ENCODE results near the gene ITGAE. TPM values are rescaled to one million over a fixed set of nuclear protein-coding genes. Genes with fewer than 3 reads are reported as not detected.

ITGAE gene
- total and polyA plus RNA-seq, 2 experiments from 2014 or later: 11.7 to 44.9 TPM

- H3K36me3 Mint-ChIP-seq (ENCODE audit: low read depth): peaks cover 62% of the 10 kb centered on the region
- ATAC-seq (peak; percentile 89), DNase-seq (ENCODE audit: low spot score) (peak; percentile 97)
- peaks cover 32% of the 10 kb centered on the region for H4K20me1 ChIP-seq (replicated peaks; ENCODE audit: insufficient read depth)
- H3K36me3 ChIP-seq (ENCODE audit: insufficient read depth): peaks cover 18% of the 10 kb centered on the region
- peak within 1 kb of the TSS; percentile 92 for H3K27ac Mint-ChIP-seq
- H3K9me2 ChIP-seq (ENCODE audit: insufficient read depth): no peaks in the 10 kb centered on the region
- peak within 1 kb of the TSS; percentile 84; the same call in 1 of the 2 replicates for H3K27ac ChIP-seq (ENCODE audit: low read depth)
- H3K79me2 ChIP-seq (replicated peaks; ENCODE audit: insufficient read depth): peaks cover 44% of the 10 kb centered on the region
- peak within 1 kb of the TSS; percentile 99 for H3K4me3 ChIP-seq
- peak within 1 kb of the TSS; percentile 95 for H2AFZ ChIP-seq
- H3F3A ChIP-seq (replicated peaks; ENCODE audit: low read depth): no peaks in the 10 kb centered on the region; the same call in none of the 2 replicates
- peaks cover 18% of the 10 kb centered on the region; the same call in 1 of the 2 replicates for H3K4me1 ChIP-seq (ENCODE audit: insufficient read depth)
- H3K4me2 ChIP-seq: peak within 1 kb of the TSS; percentile 100
- TF ChIP-seq POLR2AphosphoS5 (IDR thresholded peaks at IDR 0.05; ENCODE audit: low read depth) (peak; percentile 91), ETS1 (IDR thresholded peaks at IDR 0.05) (no peak), ZNF462 (CRISPR knock-in tag; IDR thresholded peaks at IDR 0.05) (no peak), EZH2phosphoT487 (IDR thresholded peaks at IDR 0.05; ENCODE audit: unreplicated experiment) (no peak), EZH2 (IDR thresholded peaks at IDR 0.05; ENCODE audit: low read depth, unreplicated experiment) (no peak), STAT1 (IDR thresholded peaks at IDR 0.05; ENCODE audit: unreplicated experiment) (no peak), REST (IDR thresholded peaks at IDR 0.05; ENCODE audit: unreplicated experiment) (no peak), ZNF114 (CRISPR knock-in tag; IDR thresholded peaks at IDR 0.05) (no peak), CTCF (conservative IDR thresholded peaks at IDR 0.05; ENCODE audit: low read depth in 2 of 2) (no peak), CREB1 (CRISPR knock-in tag; IDR thresholded peaks at IDR 0.05; ENCODE audit: low read depth) (peak; percentile 83)
- H3K27me3 ChIP-seq (ENCODE audit: insufficient read depth): no peaks in the 10 kb centered on the region
- no peaks in the 10 kb centered on the region; the same call in 2 of the 3 replicates for H3K9me3 Mint-ChIP-seq
- H3K4me3 Mint-ChIP-seq: peak within 1 kb of the TSS; percentile 98
- peaks cover 24% of the 10 kb centered on the region for H3K4me1 Mint-ChIP-seq
- peaks cover 12% of the 10 kb centered on the region for H3K27me3 Mint-ChIP-seq (ENCODE audit: insufficient read depth, low read depth, poor library complexity)
Measured at GRCh38 chr17:3723556-3724377, 77.2 kb downstream of the ITGAE start, which contains the start of gene HASPIN. Gene HASPIN, plus strand, starts transcription at chr17:3723903. Its CDS starts 33 bp downstream, at chr17:3723936.

Measured in GM23338 (cell line).